ENCODE data around the gene LRP1.

The LRP1 gene

GRCh38 chr12:57138526-57139272 lies 10.4 kb downstream of the LRP1 start:
- no peak for DNase-seq

DNA sequence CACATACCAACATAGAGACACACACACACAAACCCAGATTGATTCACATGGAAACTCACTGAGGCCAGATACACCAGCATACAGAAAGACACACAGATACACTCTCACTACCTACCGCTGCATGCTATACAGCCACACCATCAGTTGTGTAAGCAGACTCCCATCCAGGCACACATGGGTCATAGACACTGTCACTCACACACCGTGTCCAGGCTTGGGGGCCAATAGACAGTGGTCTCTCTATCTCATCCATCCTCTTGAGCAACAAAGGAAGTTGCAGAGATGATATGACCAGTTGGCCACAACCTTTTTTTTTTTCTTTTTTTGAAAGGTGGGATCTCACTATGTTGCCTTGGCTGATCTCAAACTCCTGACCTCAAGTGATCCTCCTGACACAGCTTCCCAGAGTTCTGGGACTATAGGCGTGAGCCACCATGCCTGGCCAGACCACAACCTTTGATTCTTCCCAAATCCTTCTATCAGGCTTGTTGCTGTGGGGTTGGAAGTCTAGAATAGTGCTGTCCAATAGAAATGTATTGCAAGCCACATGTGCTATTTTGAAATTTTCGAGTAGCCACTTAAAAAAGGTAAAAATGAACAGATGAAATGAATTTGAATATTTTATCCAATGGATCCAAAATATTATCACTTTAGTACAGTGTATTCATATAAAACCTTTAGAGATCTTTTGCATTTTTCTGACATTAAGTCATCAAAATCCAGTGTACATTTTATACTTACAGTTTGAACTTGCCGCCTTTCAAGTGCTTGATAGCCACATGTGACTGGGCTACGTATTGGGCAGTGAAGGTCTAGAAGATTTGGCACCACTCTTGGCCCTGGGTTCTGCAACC lies 11.7 kb downstream of the LRP1 start:
- DNase-seq: no peak

DNA sequence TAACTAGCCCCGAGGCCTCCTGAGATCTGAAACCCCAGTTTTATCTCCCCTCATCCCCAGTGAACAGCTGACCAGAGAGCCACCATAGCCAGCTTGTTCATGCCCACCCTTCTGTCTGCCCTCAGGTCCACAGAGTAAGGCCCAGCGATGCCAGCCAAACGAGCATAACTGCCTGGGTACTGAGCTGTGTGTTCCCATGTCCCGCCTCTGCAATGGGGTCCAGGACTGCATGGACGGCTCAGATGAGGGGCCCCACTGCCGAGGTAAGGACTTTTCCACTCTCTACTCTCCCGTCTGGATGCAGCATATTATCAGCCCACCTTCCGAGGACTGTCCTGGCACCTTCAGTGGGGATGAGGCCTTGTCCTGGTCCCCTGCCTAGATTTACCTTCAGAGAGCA lies 13.0 kb downstream of the LRP1 start:
- no peak for DNase-seq

DNA sequence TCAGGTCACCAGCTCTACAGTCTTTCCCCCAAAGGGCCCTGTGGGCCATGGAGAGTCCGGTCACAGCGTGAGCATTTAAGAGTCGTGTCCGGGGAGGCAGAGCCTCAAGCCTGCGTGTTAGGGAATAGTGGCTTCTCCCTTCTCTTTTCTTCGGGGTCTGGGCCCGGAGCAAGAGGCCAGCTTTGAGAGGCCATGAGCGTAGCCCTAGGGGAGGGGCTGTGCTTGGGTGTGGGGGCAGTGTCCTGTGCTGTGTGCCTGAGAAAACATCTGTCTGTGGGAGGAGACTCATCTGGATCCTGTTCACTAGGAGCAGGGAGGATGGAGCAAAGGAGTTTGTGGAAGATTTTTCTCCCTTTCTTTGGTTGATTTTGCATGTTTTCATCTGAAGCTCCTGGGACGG lies 13.8 kb downstream of the LRP1 start:
- no peak for DNase-seq

DNA sequence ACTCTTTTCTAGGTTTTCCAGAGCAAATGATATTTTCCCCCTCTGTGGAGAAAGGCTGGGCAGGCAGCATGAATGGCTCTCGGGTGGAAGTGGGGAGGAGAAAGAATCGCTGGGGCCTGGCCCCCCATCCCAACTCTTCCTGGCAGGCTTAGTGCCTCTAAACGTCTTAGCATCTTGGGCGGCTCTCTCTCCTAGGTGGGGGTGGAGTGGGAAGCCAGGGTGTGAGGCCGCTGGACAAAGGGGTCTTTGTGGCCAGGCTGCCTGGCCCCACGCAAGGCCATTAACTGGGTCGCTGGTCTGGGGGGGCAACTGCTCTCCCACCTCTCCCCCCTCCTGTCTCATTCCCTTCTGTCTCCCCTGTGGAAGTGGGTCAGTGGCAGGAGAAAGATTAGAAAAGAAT lies 14.4 kb downstream of the LRP1 start:
- DNase-seq: no peak

DNA sequence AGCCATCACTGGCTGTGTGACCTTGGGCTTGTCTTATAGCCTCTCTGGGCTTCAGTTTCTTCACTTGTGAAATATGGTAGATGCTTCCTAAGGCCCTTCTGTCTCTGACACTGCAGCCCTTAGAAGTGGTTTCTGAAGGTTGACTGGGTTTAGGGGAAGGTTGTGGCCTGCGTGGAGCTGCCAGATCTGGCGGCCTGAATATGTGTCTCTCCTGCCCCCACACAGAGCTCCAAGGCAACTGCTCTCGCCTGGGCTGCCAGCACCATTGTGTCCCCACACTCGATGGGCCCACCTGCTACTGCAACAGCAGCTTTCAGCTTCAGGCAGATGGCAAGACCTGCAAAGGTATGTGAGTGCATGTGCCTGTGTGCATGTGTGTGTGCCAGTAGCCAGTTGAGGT lies 15.2 kb downstream of the LRP1 start:
- DNase-seq: no peak

GRCh38 chr12:57145460-57146059 lies 17.3 kb downstream of the LRP1 start:
- DNase-seq: no peak

- DNase-seq: no peak
Measured at GRCh38 chr12:57146092-57146491, 17.8 kb downstream of the LRP1 start.

- DNase-seq: no peak
Measured at GRCh38 chr12:57146961-57147944, 19.0 kb downstream of the LRP1 start, which contains the start of gene LRP1-AS. TSS of gene LRP1-AS (minus strand) at chr12:57147619.

GRCh38 chr12:57148469-57149244 lies 20.4 kb downstream of the LRP1 start:
- DNase-seq: no peak

GRCh38 chr12:57149245-57149900 lies 21.1 kb downstream of the LRP1 start:
- DNase-seq: no peak

- no peak for DNase-seq
Measured at GRCh38 chr12:57150400-57151000, 22.2 kb downstream of the LRP1 start.

- no peak for DNase-seq
Measured at GRCh38 chr12:57151741-57152630, 23.7 kb downstream of the LRP1 start.

DNA sequence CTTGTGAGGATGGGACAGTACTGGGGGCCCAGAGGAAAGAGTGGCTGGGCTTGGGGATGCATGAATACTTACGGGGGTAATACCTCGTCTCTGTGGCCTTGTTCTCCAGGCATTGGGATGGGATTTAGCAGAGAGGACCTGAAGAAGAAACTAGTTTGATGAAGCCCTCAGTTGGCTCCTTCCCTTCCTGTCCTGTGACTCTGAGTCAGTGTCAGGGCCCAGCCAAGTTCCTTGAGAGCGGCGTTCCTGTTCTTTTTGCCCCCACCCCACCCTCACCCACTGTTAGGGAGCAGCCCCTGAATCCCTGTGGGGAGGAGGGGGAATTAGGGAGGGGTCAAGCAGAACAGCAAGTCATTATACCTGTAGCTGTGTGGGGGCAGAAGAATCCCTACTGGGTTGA lies 24.4 kb downstream of the LRP1 start:
- no peak for DNase-seq

- no peak for DNase-seq
Measured at GRCh38 chr12:57153415-57153997, 25.2 kb downstream of the LRP1 start.

DNA sequence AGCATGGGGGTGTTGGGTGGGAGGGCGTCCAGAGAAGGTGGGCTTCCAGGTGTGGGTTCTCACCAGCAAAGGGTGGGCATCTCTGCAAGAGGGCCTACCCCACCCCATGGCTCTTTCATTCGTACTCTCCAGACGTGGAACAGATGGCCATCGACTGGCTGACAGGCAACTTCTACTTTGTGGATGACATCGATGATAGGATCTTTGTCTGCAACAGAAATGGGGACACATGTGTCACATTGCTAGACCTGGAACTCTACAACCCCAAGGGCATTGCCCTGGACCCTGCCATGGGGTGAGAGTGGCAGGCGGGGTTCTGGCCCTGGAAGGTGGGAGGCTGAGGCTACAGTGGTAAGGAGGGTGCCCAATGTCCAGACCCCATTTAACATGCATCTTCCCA lies 25.8 kb downstream of the LRP1 start:
- no peak for DNase-seq

DNA sequence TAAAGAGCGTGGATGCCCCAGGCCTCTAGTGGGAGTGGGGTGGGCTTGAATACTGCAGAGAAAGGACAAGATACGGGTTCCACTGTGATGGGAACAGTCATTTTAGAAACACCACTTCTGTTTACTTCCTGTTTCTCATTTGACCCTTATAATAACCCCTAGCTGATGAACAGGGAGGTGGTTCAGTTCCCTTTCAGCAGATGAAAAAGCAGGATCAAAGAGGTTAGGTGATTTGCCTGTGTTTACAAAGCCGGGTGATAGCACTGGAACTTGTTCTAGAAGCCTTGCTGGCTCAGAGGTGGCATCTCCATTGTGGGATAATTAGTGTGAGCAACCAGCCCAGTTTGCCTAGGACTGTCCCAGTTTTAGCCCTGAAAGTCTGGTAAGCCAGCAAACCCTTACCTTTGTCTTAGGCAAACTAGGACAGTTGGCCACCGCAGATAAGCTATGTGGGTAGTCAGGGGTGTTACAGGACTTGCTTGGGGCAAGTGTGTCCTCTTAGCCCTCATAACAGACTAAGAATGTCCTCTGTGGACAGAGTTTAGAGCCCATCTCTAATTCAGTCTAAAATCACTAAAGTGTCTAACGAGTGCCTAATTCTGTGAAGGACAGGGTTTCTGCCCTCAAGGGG lies 26.6 kb downstream of the LRP1 start:
- DNase-seq: no peak

GRCh38 chr12:57156701-57157403 lies 28.6 kb downstream of the LRP1 start:
- DNase-seq: no peak

Data from effector CD4-positive, alpha-beta T cell (primary cell).